ENCODE data around the gene RAB22A. TPM values are rescaled to one million over a fixed set of nuclear protein-coding genes. Genes with fewer than 3 reads are reported as not detected.

The RAB22A gene
- total and polyA plus RNA-seq, 2 donors (not counting 1 experiment from before 2014, with no cell fraction given): 13.7 to 20.6 TPM

GRCh38 chr20:58398254-58398653 is 88.7 kb downstream of the RAB22A start:
- Histone ChIP-seq H4K20me1 (ENCODE audit: control insufficient read depth, extremely low read depth, insufficient read depth, low read length) (peaks cover 2% of the 10 kb centered on the region), H3K27me3 (ENCODE audit: control insufficient read depth, insufficient read depth, low read length) (no peaks in the 10 kb centered on the region)

GRCh38 chr20:58399926-58400325 is 90.4 kb downstream of the RAB22A start:
- no peak for DNase-seq (ENCODE audit: low read depth in 2 of 2)
- Histone ChIP-seq H4K20me1 (ENCODE audit: control insufficient read depth, extremely low read depth, insufficient read depth, low read length) (peaks cover 2% of the 10 kb centered on the region), H3K36me3 (ENCODE audit: control insufficient read depth, insufficient read depth, low read length) (no peaks in the 10 kb centered on the region), H3K9ac (ENCODE audit: insufficient read depth, low read length) (no peak overlapping the region), H3K4me3 (replicated peaks in 1 of 4; ENCODE audit: control extremely low read depth in 1 of 4, insufficient read depth in 1 of 4, low read depth in 3 of 4, low read length in 4 of 4) (no peak overlapping the region), H2AFZ (ENCODE audit: low read length) (no peak overlapping the region), H3K4me2 (ENCODE audit: extremely low read depth, insufficient read depth, low read length) (no peak overlapping the region), H3K27me3 (ENCODE audit: control insufficient read depth, insufficient read depth, low read length) (no peaks in the 10 kb centered on the region), H3K9me3 (ENCODE audit: control insufficient read depth, insufficient read depth, low read depth, low read length) (no peaks in the 10 kb centered on the region), H3K27ac (ENCODE audit: insufficient read depth, low read length) (no peak overlapping the region), H3K4me1 (ENCODE audit: control insufficient read depth, extremely low read depth, insufficient read depth, low read length) (no peaks in the 10 kb centered on the region), H3K79me2 (ENCODE audit: control insufficient read depth, insufficient read depth, low read length) (peaks cover 96% of the 10 kb centered on the region)
- TF ChIP-seq EZH2 (IDR thresholded peaks at IDR 0.05; ENCODE audit: low read length, missing control alignments): no peak
- TF ChIP-seq CTCF (conservative IDR thresholded peaks at IDR 0.05 in 1 of 2, IDR thresholded peaks at IDR 0.05 in 1 of 2; ENCODE audit: low read depth in 1 of 2, low read length in 2 of 2): no peak

More at GRCh38 chr20:58398254-58398653, 88.7 kb downstream of the RAB22A start:
- no peak for DNase-seq (ENCODE audit: low read depth in 2 of 2)
- Histone ChIP-seq H3K9me3 (ENCODE audit: control insufficient read depth, insufficient read depth, low read depth, low read length) (no peaks in the 10 kb centered on the region), H3K79me2 (ENCODE audit: control insufficient read depth, insufficient read depth, low read length) (peaks cover 97% of the 10 kb centered on the region), H3K27ac (ENCODE audit: insufficient read depth, low read length) (no peak overlapping the region), H3K9ac (ENCODE audit: insufficient read depth, low read length) (no peak overlapping the region), H3K4me2 (ENCODE audit: extremely low read depth, insufficient read depth, low read length) (no peak overlapping the region), H3K4me3 (replicated peaks in 1 of 4; ENCODE audit: control extremely low read depth in 1 of 4, insufficient read depth in 1 of 4, low read depth in 3 of 4, low read length in 4 of 4) (no peak overlapping the region), H2AFZ (ENCODE audit: low read length) (no peak overlapping the region), H3K36me3 (ENCODE audit: control insufficient read depth, insufficient read depth, low read length) (no peaks in the 10 kb centered on the region), H3K4me1 (ENCODE audit: control insufficient read depth, extremely low read depth, insufficient read depth, low read length) (no peaks in the 10 kb centered on the region)
- no peak for TF ChIP-seq CTCF (conservative IDR thresholded peaks at IDR 0.05 in 1 of 2, IDR thresholded peaks at IDR 0.05 in 1 of 2; ENCODE audit: low read depth in 1 of 2, low read length in 2 of 2)
- no peak for TF ChIP-seq EZH2 (IDR thresholded peaks at IDR 0.05; ENCODE audit: low read length, missing control alignments)

GRCh38 chr20:58401162-58401561 is 91.6 kb downstream of the RAB22A start:
- no peak for DNase-seq (ENCODE audit: low read depth in 2 of 2)
- no peak overlapping the region for H3K9ac ChIP-seq (ENCODE audit: insufficient read depth, low read length)
- H3K4me3 ChIP-seq (replicated peaks in 1 of 4; ENCODE audit: control extremely low read depth in 1 of 4, insufficient read depth in 1 of 4, low read depth in 3 of 4, low read length in 4 of 4): no peak overlapping the region
- H3K9me3 ChIP-seq (ENCODE audit: control insufficient read depth, insufficient read depth, low read depth, low read length): no peaks in the 10 kb centered on the region
- H2AFZ ChIP-seq (ENCODE audit: low read length): no peak overlapping the region
- peaks cover 2% of the 10 kb centered on the region for H4K20me1 ChIP-seq (ENCODE audit: control insufficient read depth, extremely low read depth, insufficient read depth, low read length)
- peaks cover 94% of the 10 kb centered on the region for H3K79me2 ChIP-seq (ENCODE audit: control insufficient read depth, insufficient read depth, low read length)
- no peak overlapping the region for H3K27ac ChIP-seq (ENCODE audit: insufficient read depth, low read length)
- no peak for TF ChIP-seq CTCF (conservative IDR thresholded peaks at IDR 0.05 in 1 of 2, IDR thresholded peaks at IDR 0.05 in 1 of 2; ENCODE audit: low read depth in 1 of 2, low read length in 2 of 2)
- no peak for TF ChIP-seq EZH2 (IDR thresholded peaks at IDR 0.05; ENCODE audit: low read length, missing control alignments)
- H3K4me2 ChIP-seq (ENCODE audit: extremely low read depth, insufficient read depth, low read length): no peak overlapping the region
- H3K27me3 ChIP-seq (ENCODE audit: control insufficient read depth, insufficient read depth, low read length): no peaks in the 10 kb centered on the region
- no peaks in the 10 kb centered on the region for H3K4me1 ChIP-seq (ENCODE audit: control insufficient read depth, extremely low read depth, insufficient read depth, low read length)
- H3K36me3 ChIP-seq (ENCODE audit: control insufficient read depth, insufficient read depth, low read length): no peaks in the 10 kb centered on the region
